Suppressor macrophage treated with lipopolysaccharide for 1 hour (primary cell): ENCODE measurements around the gene CD109.
A peak's percentile ranks its signal among the peaks of the same experiment; 100 is the strongest.
"Not testable (repeated sequence)": the region's sequence is repeated elsewhere in the genome, so short reads cannot be mapped to it uniquely, and the experiment has no call there.

ENCODE experiments used
- DNase-seq, 3 donors: peaks; one replicate each; pipeline ENCODE4 v3.0.0-alpha.2; 2020 to 2022

CD109 gene

DNA sequence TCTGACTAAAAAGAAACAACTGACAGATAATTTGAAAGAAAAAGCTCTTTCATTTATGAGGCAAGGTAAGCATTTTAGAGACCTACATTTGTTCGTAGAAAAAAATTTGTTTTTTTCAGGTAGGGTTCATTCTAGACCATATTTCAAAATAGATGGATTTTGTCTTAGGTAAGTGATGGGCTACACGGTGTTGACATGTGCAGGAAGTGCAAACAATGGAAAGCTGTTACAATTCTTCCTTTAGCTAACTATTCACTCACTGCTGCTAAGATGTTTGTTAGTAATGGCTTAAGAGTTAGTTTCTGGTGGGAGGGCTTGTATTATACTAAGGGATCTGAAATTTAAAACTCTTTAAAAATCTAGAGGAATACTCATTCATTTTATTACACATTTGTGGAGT, 96.7 kb downstream of the CD109 start:
- DNase-seq: no peak

DNA sequence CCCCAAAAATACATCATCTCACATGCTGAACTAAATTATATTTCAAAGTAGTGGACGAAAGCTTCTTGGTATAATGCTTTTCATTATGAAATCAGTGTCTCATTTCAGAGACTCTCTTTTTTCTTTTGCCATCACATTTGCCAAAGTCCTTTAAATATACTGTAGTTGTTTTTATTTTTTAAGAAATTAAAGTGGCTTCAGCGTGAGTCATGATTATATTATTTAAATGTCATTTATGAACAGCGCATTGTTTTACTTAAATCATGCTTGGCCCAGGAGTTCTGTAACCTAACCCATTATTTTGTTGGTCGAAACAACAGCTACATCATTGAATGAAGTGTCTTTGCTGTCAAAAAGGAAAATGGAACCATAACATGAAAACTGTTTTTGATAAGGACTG, 100.9 kb downstream of the CD109 start:
- no peak for DNase-seq

DNA sequence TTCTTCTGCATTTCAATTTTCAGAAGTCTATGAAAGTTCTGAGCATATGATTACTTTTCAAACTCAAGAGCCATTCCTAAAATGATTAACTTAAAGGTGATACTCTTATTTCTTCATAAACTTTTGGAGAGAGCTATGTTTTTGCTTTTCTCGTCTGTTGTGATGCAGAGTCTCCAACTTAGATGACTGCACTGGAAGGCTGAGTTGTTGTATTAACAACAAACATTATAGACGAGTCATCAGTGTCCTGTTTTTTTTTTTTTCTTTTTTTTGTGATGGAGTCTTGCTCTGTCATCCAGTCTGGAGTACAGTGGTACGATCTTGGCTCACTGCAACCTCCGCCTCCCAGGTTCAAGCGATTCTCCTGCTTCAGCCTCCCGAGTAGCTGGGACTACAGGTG, 101.9 kb downstream of the CD109 start:
- no peak for DNase-seq

DNA sequence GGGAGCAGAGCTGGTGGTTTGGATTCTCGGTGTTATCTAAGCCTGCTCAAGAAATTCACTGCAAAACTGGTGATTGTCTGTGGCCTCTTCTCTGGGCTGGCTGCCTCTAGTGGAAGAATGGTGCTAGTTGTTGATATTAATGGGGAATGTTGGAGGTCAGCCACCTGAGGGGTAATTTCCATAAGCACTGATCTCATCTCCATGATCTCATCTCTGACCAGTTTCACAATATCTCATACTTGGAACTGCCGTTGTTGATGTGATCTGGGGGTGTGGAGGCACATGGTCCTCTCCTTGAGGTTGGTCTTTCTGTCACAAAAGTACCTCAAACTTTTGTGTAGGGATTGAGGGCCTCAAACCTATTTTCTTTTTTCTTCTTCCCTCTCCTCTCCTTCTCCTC, 102.6 kb downstream of the CD109 start:
- peak; percentile 72 to 79 (median 74) for DNase-seq

DNA sequence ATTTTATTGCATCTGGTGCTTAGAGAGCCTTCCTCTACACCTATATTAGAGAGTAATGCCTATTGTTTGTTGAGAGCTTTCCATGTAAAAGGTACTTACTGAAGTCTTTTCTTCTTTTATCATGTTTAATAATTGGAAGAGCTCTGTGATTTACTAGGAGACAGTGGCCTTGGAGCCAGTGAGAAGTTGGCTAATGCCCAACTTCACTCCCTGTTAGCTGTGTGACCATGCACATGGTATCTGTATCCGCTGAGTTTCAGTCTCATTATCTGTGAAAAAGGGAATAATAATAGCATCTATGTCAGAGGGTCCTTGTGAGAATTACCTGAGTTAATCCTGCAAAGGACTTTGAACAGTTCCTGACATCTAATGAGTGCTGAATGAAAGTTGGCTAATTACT, 105.0 kb downstream of the CD109 start:
- no peak for DNase-seq

DNA sequence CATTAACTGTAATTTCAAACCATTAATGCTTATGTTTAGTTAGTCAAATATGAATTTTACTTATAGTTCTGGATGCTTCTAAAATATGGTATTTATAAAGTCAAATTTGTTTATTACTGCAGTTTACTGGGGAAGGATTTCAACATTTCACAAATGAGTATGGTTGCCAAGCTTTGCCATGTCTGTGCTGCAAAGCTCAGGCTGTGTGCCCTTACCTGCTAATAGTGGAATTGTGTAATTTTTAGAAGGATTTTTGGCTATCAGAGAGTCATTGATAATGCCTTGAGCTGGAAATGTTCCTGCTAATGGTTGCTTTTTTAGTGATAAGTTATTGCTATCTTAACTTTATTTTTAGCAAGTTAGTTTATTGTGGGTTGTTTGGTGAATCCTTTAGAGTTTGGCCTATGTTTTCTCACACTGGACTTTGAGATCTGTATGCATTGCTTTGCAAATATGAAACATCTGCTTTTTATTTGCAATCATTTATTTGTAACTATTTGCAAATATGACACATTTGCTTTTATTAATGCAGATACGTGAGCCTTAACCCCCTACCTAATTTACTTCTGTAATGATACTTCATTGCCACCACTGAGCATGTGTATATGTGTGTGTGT, 105.8 kb downstream of the CD109 start:
- DNase-seq: no peak

DNA sequence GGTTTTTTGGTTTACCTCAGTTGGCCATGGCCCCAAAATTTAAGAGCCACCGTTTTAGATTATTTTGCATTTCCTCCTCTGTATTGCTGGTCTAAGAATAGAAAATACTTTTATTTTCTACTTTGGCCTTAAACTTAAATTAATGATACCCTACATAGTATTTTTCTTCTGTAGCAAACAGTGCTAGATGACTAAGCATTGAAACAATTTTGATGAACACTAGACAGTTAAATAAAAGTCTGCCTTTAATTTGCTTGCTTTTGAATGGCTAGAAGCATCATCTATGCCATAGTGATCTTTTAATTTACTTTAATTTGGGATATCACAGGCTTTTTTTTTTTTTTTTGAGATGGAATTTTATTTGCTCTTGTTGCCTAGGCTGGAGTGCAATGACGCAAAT, 106.4 kb downstream of the CD109 start:
- no peak for DNase-seq

DNA sequence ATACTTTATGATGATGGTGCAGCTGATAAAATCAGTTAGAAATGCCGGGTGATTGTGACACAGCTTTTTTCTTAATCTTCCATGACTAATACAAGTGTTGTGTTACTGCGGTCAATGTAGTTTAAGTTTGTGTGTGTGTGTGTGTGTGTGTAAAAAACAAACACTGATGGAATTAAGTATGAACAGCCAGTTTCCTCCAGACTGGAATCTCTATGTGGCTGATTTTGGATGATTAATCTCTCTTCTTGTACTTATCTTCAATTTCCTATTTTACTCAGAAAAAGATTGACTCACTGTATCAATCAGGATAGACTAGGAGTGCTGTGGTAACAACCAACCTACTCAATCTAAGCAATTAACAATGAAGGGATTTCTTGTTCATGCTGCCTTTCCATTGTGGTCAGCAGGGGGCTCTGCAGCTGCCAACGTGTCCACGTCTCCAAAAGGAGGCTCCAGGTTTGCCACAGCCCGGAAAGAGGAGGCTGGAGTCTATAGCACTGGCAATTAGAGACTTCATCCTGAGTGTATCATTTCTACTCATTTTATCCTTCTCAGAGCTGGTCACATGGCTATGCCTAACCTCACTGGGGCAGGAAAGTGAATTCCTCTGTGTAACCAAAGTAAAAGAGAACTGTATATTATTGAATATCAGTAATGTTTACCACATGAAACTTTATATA, 107.7 kb downstream of the CD109 start:
- DNase-seq: peak in 2 of 3 donors; percentile 8 to 18

DNA sequence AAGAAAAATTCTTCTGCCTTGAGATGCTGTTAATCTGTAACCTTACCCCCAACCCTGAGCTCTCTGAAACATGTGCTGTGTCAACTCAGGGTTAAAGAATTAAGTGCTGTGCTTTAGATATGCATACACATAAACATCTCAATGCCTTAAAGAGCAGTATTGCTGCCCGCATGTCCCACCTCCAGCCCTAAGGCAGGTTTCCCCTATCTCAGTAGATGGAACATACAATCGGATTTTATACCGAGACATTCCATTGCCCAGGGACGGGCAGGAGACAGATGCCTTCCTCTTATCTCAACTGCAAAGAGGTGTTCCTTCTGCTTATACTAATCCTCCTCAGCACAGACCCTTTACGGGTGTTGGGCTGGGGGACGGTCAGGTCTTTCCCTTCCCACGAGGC, 109.2 kb downstream of the CD109 start:
- DNase-seq: not testable (repeated sequence)

DNA sequence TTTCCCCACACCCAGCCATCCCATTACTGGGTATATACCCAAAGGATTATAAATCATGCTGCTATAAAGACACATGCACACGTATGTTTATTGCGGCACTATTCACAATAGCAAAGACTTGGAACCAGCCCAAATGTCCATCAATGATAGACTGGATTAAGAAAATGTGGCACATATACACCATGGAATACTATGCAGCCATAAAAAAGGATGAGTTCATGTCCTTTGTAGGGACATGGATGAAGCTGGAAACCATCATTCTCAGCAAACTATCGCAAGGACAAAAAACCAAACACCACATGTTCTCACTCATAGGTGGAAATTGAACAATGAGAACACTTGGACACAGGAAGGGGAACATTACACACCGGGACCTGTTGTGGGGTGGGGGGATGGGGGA, 110.0 kb downstream of the CD109 start:
- DNase-seq: not testable (repeated sequence)

DNA sequence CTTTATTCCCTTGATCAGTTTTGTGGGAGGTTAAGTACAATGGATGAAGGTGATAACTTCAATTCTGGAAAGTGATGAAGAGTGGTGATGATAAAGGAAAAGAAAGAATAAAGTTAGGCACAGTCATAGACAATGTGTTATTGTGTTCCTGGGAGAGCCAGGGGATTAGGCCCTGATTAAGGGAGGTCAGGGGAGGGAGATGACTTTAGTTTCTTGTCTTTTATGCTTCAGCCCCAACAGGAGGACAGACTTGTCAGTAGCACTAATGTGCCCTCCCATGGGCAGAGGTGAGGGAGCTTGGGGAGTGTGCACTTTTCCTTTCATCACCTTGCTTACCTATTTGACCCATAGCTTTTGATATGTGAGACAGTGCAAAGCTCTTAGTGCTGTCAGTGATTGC, 115.7 kb downstream of the CD109 start:
- no peak for DNase-seq

DNA sequence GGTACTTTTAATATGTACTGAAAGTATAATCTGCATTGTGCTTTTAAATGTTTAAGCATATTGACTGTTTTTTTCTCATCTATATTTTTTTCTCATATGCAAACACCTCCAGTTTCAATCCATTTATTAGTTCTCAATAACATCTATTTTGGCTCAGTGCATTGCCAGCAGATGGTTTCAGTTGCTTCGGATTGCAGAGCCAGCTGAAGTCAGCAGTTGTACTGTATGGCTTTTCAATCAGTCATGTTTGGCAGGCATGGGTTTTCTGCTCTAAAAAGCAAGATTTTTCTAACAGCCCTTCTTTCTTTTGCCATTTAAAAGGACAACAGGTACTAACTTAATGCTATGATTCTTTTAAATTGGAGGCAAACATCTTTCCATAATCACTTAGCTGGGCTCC, 121.2 kb downstream of the CD109 start:
- DNase-seq: no peak

DNA sequence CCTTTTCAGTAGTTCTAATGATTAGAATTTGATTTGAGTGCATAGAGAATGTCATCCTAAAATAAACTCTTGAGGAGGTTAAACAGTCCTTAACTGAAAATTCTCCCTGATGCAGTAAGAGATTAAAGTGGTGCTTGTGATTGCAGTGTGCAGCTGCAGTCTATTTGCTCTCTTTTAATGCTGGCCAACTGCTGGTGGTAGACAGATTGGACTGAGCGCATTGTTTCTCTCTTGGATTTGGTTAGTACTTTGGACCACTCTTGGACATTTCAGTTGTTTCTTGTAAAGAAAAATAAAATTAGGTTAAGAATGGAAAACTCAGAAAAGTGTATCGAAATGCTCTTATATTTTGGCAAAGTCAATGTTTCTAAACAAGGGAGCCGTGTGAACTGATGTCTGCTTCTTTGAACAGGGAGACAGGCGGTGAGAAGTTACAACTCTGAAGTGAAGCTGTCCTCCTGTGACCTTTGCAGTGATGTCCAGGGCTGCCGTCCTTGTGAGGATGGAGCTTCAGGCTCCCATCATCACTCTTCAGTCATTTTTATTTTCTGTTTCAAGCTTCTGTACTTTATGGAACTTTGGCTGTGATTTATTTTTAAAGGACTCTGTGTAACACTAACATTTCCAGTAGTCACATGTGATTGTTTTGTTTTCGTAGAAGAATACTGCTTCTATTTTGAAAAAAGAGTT, 127.2 kb downstream of the CD109 start:
- no peak for DNase-seq

DNA sequence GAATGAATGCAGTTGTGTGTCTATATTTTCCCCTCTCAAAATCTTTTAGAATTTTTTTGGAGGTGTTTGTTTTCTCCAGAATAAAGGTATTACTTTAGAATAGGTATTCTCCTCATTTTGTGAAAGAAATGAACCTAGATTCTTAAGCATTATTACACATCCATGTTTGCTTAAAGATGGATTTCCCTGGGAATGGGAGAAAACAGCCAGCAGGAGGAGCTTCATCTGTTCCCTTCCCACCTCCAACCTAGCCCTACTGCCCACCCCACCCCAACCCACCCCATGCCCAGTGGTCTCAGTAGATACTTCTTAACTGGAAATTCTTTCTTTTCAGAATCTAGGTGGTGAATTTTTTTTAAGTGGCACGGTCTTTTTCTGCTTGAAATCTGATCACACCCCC, 127.8 kb downstream of the CD109 start:
- no peak for DNase-seq

DNA sequence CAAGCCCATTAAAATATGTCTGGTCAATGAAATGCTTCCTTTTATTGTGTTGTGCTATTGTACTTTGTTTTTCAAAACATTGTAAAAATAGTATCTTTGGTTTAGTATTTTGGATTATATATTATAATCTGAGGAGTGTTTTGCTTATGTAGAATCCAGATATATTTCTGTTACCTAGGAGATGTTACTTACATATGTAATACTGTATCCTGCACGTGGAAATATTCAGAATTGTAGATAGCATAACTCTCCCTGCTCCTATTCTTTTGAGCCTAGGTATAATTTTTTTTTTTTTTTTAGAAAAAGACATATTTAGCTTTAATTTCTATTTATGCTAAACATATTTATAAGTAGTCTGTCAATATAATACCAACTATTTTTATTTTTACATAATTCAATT, 130.6 kb downstream of the CD109 start:
- DNase-seq: no peak

DNA sequence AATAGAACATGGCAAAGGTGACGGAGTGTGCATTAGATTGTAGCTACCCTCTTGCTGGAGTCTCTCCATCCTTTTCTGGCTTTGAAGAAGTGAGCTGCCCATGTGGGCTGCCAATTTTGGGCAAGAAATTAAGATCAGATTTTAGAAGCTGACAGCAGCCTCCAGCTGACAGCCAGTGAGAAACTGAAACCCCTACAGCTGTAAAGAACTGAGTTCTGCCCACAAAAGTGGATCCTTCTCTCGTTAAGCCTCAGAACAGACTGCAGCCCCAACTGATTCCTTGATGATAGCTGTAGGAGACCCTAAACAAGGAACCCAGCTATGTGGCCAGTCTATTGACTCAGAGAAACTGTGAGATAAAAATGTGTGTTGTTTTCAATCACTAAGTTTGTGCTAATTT, 134.1 kb downstream of the CD109 start:
- no peak for DNase-seq

DNA sequence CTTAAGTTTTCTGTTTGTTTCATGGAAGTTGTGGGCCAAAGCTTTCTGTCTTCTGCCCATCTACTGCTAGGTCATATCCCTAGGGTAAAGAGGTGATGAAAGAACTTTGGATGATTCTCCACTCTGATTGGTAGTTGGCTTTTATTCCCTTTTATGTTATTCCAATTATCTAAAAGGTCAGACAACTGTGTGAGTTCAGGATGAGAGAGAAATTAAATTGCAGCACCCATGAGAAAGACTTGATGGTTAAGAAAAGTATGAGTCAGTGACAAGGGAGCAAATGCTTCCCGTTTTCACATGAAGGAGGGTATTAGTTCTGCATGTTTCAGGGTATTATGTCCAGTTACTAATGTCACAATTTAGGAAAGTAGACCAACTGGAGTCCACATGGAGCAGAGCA, 136.3 kb downstream of the CD109 start:
- no peak for DNase-seq

DNA sequence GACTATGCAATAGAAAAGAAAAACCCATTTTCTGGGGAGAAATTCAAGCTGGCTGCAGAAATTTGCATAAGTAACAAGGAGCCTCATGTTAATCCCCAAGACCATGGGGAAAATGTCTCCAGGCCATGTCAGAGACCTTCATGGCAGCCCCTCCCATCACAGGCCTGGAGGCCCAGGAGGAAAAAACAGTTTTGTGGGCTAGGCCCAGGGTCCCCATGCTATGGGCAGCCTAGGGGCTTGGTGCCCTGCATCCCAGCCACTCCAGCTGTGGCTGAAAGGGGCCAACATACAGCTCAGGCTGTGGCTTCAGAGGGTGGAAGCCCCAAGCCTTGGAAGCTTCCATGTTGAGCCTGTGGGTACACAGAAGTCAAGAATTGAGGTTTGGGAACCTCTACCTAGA, 148.7 kb downstream of the CD109 start:
- DNase-seq: not testable (repeated sequence)

DNA sequence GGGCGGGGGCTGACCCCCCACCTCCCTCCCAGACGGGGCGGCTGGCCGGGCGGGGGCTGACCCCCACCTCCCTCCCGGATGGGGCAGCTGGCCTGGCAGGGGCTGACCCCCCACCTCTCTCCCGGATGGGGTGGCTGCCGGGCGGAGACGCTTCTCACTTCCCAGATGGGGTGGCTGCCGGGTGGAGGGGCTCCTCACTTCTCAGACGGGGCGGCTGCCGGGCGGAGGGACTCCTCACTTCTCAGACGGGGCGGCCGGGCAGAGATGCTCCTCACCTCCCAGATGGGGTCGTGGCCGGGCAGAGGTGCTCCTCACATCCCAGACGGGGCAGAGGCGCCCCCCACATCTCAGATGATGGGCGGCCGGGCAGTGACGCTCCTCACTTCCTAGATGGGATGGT, 155.0 kb downstream of the CD109 start:
- DNase-seq: not testable (repeated sequence)

DNA sequence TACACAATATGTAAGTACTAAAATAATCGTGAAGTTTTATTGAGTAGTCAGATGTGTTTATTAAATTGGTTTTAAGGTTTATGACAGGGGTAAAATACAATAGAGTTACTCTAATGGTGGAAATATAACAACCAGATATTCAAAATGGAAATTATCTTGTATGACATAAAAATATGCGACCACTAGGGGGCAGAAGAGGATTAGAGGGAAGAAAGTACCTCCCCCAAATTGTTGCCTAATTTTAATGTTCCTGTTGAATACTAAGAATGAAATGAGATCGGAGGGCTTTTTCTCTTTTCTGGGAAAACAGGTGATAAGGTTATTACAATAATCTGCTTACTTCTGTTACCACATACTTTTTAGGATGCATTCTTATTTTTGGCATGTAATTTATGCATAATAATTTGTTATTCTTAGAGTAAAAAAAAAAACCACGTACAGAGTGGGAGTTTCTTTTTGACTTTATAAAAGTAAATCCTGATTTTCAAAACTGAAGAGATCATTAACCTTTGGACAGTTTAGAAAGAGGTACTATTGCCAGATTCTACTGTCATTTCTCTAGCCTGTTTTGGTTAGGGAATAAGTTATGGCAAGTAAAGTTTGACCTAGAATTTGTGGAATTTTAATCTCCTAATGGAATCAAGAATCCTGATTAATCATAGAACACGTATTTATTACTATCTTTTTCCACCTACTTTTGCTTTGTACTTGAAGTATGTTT, 159.2 kb downstream of the CD109 start:
- peak; percentile 89 to 91 (median 91) for DNase-seq

DNA sequence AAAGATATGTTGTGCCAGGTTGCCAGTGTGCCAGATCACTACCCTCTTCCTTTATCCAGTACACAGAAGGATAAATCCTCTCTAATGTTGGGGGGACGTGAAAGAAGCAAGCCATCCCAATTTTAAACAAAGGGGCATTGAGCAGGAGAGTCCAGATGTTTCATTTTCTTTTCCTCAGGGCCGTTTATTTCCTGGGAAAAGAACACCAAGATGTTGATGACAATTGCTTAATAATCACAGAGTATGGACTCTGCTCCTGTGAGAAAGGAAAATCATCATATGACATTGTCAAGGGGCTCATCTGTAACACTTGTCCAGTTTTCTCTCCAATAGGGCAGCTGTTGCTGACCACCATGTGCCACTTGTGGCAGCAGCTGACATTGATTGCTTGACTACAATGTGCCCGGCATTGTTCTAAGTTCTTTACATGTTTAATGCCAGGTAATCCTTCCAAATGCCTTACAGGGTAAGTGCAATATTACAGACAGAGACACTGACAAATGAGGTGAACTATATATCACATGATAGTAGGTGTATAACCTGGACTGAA, 161.4 kb downstream of the CD109 start:
- no peak for DNase-seq

DNA sequence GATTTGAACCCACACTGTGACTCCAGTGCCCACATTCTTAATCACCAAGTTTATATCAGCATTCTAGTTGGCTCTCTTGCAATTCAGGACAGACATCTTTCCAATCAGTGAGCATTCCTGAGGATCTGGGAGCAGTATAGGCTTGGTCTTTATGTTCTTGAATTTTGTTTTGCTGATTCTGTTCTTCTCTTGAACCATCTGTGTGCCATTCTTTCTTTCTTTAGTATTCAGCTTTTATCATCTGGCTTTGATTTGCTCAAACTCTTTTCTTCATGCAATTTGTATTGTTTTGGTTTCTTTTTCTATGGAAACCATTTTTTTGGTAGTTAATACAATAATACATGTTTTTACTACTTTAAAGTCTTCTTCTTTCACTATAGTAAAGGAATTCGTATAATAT, 162.4 kb downstream of the CD109 start:
- no peak for DNase-seq

DNA sequence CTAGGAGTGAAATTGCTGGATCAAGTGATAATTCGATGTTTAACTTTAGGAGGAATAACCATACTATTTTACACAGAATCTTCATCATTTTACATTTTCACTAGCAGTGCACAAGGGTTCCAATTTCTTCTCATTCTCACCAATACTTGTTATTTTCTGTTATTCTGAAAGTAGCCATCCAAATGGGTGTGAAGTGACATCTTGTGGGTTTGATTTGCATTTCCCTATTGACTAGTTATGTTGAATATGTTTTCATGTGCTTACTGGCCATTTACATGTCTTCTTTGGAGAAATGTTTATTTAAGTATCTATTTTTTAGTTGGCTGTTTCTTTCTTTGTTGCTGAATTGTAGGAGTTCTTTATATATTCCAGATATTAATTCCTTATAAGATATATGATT, 164.3 kb downstream of the CD109 start:
- no peak for DNase-seq
